HG02970 (cell line): ENCODE data around the gene DYNLL2.
A peak's percentile ranks its signal among the peaks of the same experiment; 100 is the strongest.
"Not testable (repeated sequence)": the region's sequence is repeated elsewhere in the genome, so short reads cannot be mapped to it uniquely, and the experiment has no call there.

Source experiments
- ATAC-seq: cut with Tn5 transposase; IDR thresholded peaks from one replicate; pipeline ENCODE4 v1.9.1; 2021; ENCODE audit warnings: mild to moderate bottlenecking, moderate library complexity, moderate number of reproducible peaks; ENCODE audit not compliant: unreplicated experiment, low FRiP score

DYNLL2 gene

GRCh38 chr17:58066401-58066800 lies 16.8 kb upstream of the DYNLL2 start:
- ATAC-seq = no peak

DNA sequence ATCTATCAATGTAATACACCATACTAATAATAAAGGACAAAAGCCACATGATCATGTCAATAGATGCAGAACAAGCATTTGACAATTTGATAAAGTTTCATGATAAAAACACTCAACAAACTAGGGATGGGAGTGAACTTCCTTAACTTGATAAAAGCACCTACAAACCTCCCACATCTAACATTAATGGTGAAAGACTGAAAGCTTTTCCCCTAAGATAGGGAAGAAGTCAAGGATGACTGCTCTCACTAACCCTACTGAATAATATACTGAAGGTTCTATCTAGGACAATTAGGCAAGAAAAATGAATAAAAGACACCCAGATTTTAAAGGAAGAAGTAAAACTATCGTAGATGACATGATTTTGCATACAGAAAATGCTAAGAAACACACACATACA lies 10.4 kb upstream of the DYNLL2 start:
- ATAC-seq = no peak

GRCh38 chr17:58073266-58073665 lies 10.0 kb upstream of the DYNLL2 start:
- ATAC-seq = not testable (repeated sequence)

GRCh38 chr17:58074406-58074805 lies 8.8 kb upstream of the DYNLL2 start:
- not testable (repeated sequence) for ATAC-seq

DNA sequence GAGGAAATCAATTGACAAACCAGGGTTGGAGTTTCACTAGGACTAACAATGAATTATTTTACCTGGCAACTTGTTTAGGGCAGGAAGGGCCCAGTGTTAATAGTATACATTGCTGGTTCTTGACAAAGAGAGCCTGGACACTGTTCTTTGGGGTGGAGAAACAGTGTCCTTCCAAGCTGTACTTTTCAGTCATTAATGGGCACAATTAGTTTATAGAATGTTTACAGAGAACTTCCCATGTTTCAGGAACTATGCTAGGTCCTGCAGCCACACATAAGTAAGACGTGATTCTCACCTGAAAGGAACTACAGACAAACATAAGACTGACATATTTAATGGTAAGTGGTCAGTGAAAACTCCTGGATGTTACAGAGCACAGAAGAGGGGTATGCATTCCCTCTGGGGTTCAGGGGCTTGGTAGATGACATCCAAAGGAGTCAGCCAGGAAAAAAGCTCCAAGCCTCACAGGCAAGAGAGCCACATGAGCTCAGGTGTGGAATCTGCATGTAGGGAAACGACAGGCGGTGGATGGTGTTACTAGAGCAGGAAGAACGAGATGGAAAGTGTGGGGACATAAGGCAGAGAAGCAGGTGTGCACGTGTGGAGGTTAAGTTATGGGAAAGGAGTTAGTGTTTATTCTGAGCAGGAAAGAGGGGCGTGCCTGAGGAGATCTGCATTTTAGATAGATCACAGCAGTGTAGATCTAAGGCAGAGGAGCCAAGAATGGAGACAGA lies 3.8 kb upstream of the DYNLL2 start:
- no peak for ATAC-seq

- no peak for ATAC-seq
These were observed 1.4 kb upstream of the DYNLL2 start for GRCh38 chr17:58081646-58082340.

DNA sequence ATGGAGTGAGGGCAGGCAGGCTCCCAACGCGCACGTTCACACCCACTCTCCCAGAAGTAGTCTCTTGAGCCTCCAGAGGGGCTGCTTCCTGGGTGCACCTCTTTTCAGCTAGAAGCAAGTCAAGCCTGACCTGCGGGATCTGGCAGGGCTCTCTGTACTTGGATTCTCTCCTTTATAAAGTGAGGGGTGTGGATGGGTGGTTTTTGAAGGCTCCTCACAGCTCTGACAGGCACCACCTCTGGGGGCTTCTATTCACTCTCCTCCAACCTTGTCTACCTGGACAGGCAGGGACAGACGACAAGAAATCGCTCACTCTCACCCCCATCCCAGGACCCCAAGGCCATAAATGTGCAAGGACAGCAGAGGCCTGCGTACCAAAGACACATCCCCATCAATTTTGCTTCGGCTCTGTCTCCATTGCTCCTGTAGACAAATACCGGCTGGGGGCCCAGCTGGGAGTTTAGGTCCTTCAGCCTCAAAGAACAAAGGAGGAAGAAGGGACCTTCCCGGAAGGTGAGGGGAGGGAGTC lies 814 bp upstream of the DYNLL2 start:
- ATAC-seq = no peak

DNA sequence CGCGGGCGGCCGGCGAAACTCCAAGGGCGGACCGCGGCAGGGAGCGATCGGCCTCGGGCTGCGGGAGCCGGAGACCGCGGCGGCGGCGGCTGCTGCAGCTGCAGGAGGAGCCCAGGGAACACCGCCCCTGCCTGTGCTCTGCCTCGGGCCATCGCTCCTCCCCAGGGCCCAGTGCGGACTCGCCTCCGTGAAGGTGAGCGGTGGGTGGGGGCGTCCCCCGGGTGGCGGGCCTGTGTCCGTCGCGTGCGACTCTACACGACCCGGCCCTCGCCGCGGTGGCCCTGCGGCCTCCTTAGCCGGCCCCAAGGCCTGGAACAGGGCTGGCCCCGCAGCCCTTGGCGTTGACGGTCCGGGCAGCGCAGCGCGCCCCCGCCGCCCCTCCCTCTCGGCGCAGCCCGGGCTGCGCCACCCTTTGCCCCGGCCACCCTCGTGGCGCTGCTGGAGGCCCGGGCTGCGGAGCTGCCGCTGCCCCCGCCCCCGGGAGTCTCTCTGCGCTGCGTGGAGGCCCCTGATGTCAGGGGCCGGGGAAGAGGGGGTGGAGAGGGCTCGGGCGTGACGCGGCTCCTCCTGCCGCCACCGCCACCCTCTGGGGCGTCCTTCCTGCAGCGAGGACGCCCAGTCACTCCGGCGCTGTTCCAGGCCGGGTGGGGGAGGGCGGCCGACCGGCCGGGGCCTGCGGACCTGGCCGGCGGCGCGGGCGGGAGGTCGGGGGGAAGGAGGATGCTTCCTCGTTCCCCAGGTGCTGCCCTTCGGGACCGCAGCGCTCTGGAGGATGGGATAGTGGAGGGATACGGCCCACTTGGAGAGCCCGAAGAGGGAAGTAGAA lies 485 bp downstream of the DYNLL2 start:
- ATAC-seq = peak; percentile 44

DNA sequence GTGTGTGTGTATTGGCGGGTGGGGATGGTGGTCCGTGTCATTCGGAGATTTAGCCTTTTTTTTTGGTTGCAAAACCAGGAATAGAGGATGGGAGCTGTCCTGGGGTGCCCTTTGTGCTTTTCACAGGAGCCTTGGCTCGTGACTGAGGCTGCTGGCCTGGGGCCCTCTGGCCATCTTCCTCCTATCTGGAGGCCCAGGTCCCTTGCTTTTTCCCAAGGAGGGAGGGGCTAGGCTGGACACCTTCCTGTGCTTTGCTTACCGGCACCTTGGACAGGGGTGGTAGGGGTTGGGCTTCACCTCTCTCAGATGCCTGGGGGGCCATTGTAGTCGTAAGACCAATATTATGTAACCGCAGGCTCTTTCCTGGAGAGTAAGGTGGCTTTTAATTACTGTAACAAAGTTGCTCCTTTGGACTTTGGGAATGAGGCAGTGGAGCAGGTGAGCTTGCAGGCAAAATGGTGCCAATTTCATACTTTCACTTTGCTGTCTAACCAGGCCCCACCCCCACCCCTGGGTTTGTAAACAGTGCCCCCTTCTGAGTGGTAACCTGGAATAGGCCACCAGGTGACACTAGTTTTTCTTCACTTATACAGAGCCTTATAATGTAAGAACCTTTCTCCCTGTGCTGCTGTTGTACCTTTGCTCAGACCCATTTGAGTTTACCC lies 1.2 kb downstream of the DYNLL2 start:
- no peak for ATAC-seq

- ATAC-seq = no peak
These were observed 2.0 kb downstream of the DYNLL2 start for GRCh38 chr17:58085039-58085715.

- ATAC-seq = no peak
These were observed 3.7 kb downstream of the DYNLL2 start for GRCh38 chr17:58086953-58087352.

DNA sequence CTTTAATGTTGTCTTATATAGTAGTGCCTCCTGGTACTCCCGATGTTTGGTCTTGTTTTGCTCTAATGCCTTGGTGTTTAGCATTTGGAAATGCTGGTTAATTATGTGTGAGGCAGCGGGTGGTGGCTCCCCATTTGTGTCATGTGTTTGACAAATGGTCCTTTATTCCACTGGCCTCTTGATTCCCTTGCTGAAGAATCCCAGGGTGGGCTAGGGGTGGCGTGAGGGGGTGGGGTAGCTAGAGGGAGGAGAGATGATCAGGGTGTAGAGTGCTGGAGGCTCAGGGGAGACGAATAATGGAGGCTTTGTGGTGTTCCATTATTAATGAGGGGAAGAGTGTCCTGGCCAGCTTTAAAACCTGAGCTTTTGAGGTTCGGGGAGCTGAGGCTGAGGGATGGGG lies 5.4 kb downstream of the DYNLL2 start:
- no peak for ATAC-seq

DNA sequence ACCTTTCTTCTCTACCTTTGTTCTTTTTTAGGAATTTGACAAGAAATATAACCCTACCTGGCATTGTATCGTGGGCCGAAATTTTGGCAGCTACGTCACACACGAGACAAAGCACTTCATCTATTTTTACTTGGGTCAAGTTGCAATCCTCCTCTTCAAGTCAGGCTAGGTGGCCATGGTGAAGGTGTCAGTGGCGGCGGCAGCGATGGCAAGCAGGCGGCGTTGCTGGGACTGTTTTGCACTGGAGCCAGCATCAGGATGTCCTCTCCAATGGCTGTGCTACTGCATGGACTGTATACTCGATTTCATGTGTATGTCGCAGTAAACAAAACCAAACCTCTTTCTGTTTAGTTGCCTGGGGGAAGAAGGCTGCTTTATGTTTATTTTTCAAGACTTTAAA lies 5.9 kb downstream of the DYNLL2 start:
- no peak for ATAC-seq

- no peak for ATAC-seq
These were observed 7.9 kb downstream of the DYNLL2 start for GRCh38 chr17:58091024-58091567.

DNA sequence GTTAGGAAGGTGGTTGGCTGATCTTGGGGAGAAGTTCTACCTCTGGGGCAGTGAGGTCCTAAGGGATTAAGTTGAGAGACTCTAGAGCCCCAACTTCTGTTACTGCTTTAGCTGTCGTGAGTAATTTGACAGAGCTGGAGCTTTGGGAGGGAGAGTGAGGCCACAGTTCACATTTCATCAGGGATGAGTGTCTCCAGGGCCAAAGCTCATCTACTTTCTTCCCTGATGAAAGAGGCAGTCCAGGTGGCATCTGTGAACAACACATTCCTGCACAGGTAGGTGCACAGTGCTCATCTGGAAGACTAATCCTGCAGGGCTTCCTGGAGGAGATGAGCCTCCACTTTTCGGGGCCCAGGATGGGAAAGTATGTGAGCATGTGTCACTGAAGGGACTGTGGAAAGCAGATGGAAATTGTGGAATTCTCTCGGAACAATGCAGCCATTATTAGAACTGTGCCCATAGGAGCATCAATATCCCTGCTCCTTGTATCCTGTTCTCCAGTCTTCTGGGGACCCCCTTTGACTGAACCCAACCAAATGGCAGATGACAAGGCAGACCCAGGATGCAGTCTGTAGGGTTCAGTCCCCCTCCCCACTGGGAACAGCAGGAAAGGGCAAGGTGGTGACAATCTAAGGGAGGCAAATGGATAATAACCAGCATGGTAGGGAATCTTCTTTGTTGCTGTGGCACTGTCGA lies 9.0 kb downstream of the DYNLL2 start:
- ATAC-seq = no peak

DNA sequence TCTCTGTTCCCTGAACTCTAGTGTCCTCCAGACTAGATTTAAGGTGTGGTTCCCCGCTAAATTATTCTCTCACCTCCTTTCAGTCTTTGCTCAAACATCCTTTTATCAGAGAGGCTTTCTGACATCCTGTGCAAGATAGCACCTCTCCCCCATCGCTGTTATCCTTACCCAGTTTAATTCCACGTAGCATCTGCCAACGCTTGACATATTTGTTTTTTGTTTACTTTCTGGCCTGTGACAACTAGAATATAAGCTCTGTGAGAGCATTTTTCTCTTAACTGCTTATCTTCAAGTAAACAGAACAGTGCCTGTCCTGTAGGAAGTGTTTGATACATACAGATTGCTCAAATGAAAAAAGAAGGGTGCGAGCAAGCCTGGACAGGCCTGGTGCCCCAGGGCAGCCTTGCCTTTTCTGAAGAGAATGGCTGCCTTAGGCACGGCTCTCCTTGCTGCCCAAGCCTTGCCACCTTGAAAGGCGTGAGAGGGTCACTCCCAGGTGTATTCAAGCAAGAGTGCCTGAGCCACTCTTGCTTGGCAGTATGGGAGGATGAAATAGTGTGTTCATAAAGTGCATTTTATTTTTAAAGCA lies 9.7 kb downstream of the DYNLL2 start:
- ATAC-seq = no peak

DNA sequence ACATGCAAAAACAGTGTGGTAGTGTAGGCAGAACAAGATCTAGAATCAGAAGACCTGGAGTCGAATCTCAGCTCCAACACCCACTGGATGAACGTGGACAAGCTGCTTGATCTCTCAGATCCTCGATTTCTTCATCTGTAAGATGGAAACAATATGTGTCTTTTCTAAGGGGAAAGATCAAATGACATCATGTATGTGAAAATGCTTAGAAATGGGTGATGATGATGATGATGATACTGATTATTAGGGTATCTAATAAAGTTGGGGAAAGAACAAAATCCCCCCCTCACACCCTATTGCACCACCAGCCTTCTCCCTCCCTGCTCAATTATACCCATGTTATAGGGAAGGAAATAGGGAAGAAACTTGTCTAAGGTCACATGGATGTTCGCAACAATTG lies 10.9 kb downstream of the DYNLL2 start:
- no peak for ATAC-seq

DNA sequence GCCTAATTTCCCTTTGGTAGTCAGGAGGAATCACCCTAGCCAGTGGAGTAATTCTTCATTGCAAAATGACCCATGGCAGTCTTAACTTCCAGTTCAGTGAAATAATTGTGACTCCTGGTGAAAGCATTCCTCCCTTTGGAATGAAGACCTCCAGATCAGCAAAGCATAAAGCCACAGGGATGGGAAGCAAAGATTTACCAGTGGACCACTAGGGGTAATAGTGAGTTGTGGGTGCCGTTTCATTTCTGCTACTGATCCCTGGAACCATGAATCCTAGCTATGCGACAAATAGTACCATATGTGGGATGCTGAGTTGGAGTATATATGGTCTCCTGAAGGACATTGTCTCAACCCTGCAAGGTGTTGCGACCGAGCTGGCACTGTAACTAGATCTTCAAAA lies 13.7 kb downstream of the DYNLL2 start:
- no peak for ATAC-seq
